K562 (cell line): Measurements from ENCODE around the gene RIMS3. TPM values are rescaled to one million over a fixed set of nuclear protein-coding genes. Genes with fewer than 3 reads are reported as not detected.

Experiments
- ATAC-seq: fragments of 200-7000 bp; cut with Tn5 transposase; 3 replicates; pipeline ENCODE4 v1.9.1; 2020; ENCODE audit warnings: moderate library complexity
- BruUV-seq: library from RNA; stranded (reverse); fragments of 400-500 nt; replicated peaks from 2 replicates; lab custom pipeline; 2021; lab: Mats Ljungman, UMichigan
- CTCF ChIA-PET: fragments of 300-600 bp; formaldehyde crosslinking; extraction: SDS; loops from one replicate; lab custom pipeline; 2021; ENCODE audit warnings: low intra/inter-chr PET ratio; lab: Yijun Ruan, JAX
- POLR2A ChIA-PET: fragments of 300-600, 350-650 bp; sonication (Branson Sonifier 250); formaldehyde crosslinking; extraction: SDS; loops from one replicate; lab custom pipeline; 2021; ENCODE audit warnings: antibody characterized with exemption, inconsistent platforms; lab: Yijun Ruan, JAX
- DNase-seq, 4 experiments: peaks; one replicate each; pipeline versions ENCODE4 v3.0.0 to v3.0.0-alpha.2; 2011 to 2018; ENCODE audit warnings: low spot score in 3 of 4, mixed read lengths in 3 of 4; ENCODE audit errors: extremely low read depth in 1 of 4
- FAIRE-seq: peaks from 2 replicates; lab custom pipeline; 2011; peaks lifted over from hg19 to GRCh38; lab: Jason Lieb, UNC
- H2AFZ ChIP-seq: 2 replicates; pipeline ENCODE4 v1.6.0; 2011; ENCODE audit warnings: low read depth, low read length, control low read depth, inconsistent platforms
- H3K27ac ChIP-seq: fragments of 200-600 bp; 3 replicates; pipeline ENCODE4 v1.8.0; 2011; ENCODE audit warnings: low read depth, mild to moderate bottlenecking, control low read depth, inconsistent platforms, low read length, moderate library complexity, mixed read lengths; ENCODE audit errors: extremely low read depth
- H3K27me3 ChIP-seq, 2 experiments: fragments of 300-600 bp in 1 of 2; 2 replicates in 1 of 2; 3 replicates in 1 of 2; pipeline versions ENCODE4 v1.6.0 to v1.8.0; 2011; ENCODE audit warnings: inconsistent platforms in 2 of 2, low read length in 2 of 2, mild to moderate bottlenecking in 1 of 2, mixed read lengths in 1 of 2, moderate library complexity in 1 of 2; ENCODE audit not compliant: control insufficient read depth in 2 of 2, insufficient read depth in 2 of 2
- H3K36me3 ChIP-seq: fragments of 300-600 bp; 3 replicates; pipeline ENCODE4 v1.8.0; 2011; ENCODE audit warnings: mild to moderate bottlenecking, low read length, inconsistent platforms; ENCODE audit not compliant: control insufficient read depth, insufficient read depth
- H3K4me1 ChIP-seq, 2 experiments: fragments of 200-600 bp in 1 of 2; replicated peaks in 1 of 2; 2 replicates in 1 of 2; 3 replicates in 1 of 2; pipeline versions ENCODE4 v1.5.1 to v1.8.0; 2011; ENCODE audit warnings: inconsistent platforms in 2 of 2, low read length in 2 of 2, mild to moderate bottlenecking in 1 of 2, mixed read lengths in 1 of 2, moderate library complexity in 1 of 2; ENCODE audit not compliant: control insufficient read depth in 2 of 2, insufficient read depth in 2 of 2
- H3K4me2 ChIP-seq: 2 replicates; pipeline ENCODE4 v1.6.1; 2011; ENCODE audit warnings: low read length, control low read depth, inconsistent platforms, mixed read lengths; ENCODE audit not compliant: insufficient read depth
- H3K4me3 ChIP-seq: fragments of 200-600 bp; sonication (generic), shearing (Covaris generic); 2 replicates; pipeline ENCODE4 v1.5.1; 2016; ENCODE audit warnings: control low read depth, inconsistent platforms
- H3K79me2 ChIP-seq: fragments of 200-600 bp; 3 replicates; pipeline ENCODE4 v1.8.0; 2011; ENCODE audit warnings: low read length, inconsistent platforms; ENCODE audit not compliant: control insufficient read depth, insufficient read depth
- H3K9ac ChIP-seq, 2 experiments: 2 replicates each; pipeline versions ENCODE4 v1.6.0 to v1.6.1; 2011; ENCODE audit warnings: low read depth in 2 of 2, low read length in 2 of 2, control low read depth in 1 of 2, inconsistent platforms in 1 of 2, mild to moderate bottlenecking in 1 of 2, mixed read lengths in 1 of 2; ENCODE audit not compliant: insufficient read depth in 1 of 2
- H3K9me1 ChIP-seq: one replicate; pipeline ENCODE4 v1.6.0; 2011; ENCODE audit warnings: inconsistent platforms, mild to moderate bottlenecking, low read length, moderate library complexity; ENCODE audit not compliant: control insufficient read depth, insufficient read depth
- H3K9me3 ChIP-seq: replicated peaks from 2 replicates; pipeline ENCODE4 v1.5.1; 2011; ENCODE audit warnings: low read depth, low read length, inconsistent platforms; ENCODE audit not compliant: control insufficient read depth, insufficient read depth
- H4K20me1 ChIP-seq: replicated peaks from 2 replicates; pipeline ENCODE4 v1.6.1; 2011; ENCODE audit warnings: low read length, inconsistent platforms, mixed read lengths; ENCODE audit not compliant: control insufficient read depth, insufficient read depth
- ATF7 ChIP-seq: fragments of 450-650 bp; IDR thresholded peaks from 2 replicates; pipeline ENCODE4 v1.7.1; 2014; ENCODE audit warnings: mild to moderate bottlenecking, moderate library complexity
- FOXM1 ChIP-seq, 2 experiments: fragments of 450-650 bp in 1 of 2; sonication (generic) in 1 of 2; formaldehyde crosslinking in 1 of 2; IDR thresholded peaks; 2 replicates each; pipeline versions ENCODE4 v1.6.1 to v1.9.0; 2017 to 2022; ENCODE audit warnings: low read depth in 2 of 2, mild to moderate bottlenecking in 2 of 2, missing genetic modification reagents in 1 of 2, moderate library complexity in 1 of 2
- L3MBTL2 ChIP-seq: fragments of 450-650 bp; IDR thresholded peaks from 2 replicates; pipeline ENCODE4 v1.6.1; 2016; ENCODE audit warnings: mild to moderate bottlenecking, moderate library complexity
- RB1 ChIP-seq: fragments of 450-650 bp; IDR thresholded peaks from 2 replicates; pipeline ENCODE4 v1.6.1; 2017; ENCODE audit warnings: low read depth, mild to moderate bottlenecking
- WGBS: fragments of 100-300 bp; shearing (Covaris generic); methylation state at CpG from one replicate; pipeline ENCODE4 v1.1.6; 2016; ENCODE audit warnings: low coverage, mixed read lengths; ENCODE audit not compliant: insufficient coverage; ENCODE audit errors: missing lambda C conversion rate; 5-methylcytosine and 5-hydroxymethylcytosine counted together
- in situ Hi-C: fragments of 300-500 bp; cut with MboI; formaldehyde crosslinking; loops from 4 replicates; pipeline ENCODE4 v1.15.0; 2018; ENCODE audit warnings: inconsistent platforms, mixed read lengths
- intact Hi-C: fragments of 100-400 bp; cut with micrococcal nuclease; formaldehyde crosslinking; loops from 2 replicates; pipeline ENCODE4 v1.14.2; 2022
- polyA plus RNA-seq, 8 experiments: library from polyadenylated mRNA; depleted of rRNA in 4 of 8; stranded (reverse) in 5 of 8; unstranded in 3 of 8; fragments of >200 nt; fragmentation: Nextera tagmentation in 2 of 8; fragmentation: Illumina TruSeq in 1 of 8; extraction: Ambion mirVana in 2 of 8; extraction: Trizol in 1 of 8; gene quantifications; 2 replicates each; pipeline versions ENCODE4 v1.2.1 to v1.2.3, GENCODE V29; 2011 to 2014; ENCODE audit warnings: inconsistent platforms in 1 of 8, missing spikeins in 1 of 8
- total RNA-seq, 7 experiments: library from RNA; depleted of rRNA in 6 of 7; stranded (reverse); fragments of >200 nt in 6 of 7; fragmentation: Illumina TruSeq in 2 of 7; extraction: Trizol in 2 of 7; gene quantifications; 2 replicates each; pipeline versions ENCODE4 v1.2.1 to v1.2.3, GENCODE V29; 2011 to 2021; ENCODE audit warnings: low replicate concordance in 1 of 7
- TF ChIP-seq, protein P1 (sequence below), 2 experiments: IDR thresholded peaks; 2 replicates each; pipeline ENCODE4 v1.6.1; 2011; ENCODE audit warnings: borderline replicate concordance in 1 of 2, control low read depth in 1 of 2, low read depth in 1 of 2, low read length in 1 of 2, mild to moderate bottlenecking in 1 of 2, mixed read lengths in 1 of 2, moderate library complexity in 1 of 2; ENCODE audit not compliant: insufficient read depth in 1 of 2, insufficient read length in 1 of 2, poor library complexity in 1 of 2, severe bottlenecking in 1 of 2; ENCODE audit errors: extremely low read depth in 1 of 2

RIMS3 gene
- total and polyA plus RNA-seq, 9 of the 15 experiments (the other 6 are each of a cell fraction or from before 2014, with no cell fraction given): 0.06 to 1.2 (median 0.59) TPM

DNA sequence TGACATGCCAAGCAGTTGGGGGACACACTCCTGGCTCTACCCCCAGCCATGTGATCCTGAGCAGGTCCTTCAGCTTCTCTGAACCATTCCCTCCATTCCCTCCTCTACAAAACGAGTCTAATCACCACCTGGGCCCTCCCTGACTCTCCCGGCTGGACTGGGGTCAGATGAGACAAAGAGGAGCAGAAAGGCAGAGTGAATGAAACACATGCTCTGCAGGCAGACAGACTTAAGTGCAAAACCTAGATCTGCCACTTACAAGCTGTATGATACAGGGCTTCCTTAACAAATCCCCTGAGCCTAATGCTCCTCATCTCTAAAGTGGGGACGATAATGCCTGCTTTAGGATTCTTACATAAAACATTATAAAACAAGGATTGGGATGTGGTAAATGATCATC is 17.3 kb downstream of the RIMS3 start (continued):
- TF ChIP-seq FOXM1 (IDR thresholded peaks at IDR 0.05; ENCODE audit: low read depth): no peak
- TF ChIP-seq FOXM1 (CRISPR knock-in tag; IDR thresholded peaks at IDR 0.05; ENCODE audit: low read depth): no peak
- no peak for TF ChIP-seq ATF7
- TF ChIP-seq, protein P1, sequence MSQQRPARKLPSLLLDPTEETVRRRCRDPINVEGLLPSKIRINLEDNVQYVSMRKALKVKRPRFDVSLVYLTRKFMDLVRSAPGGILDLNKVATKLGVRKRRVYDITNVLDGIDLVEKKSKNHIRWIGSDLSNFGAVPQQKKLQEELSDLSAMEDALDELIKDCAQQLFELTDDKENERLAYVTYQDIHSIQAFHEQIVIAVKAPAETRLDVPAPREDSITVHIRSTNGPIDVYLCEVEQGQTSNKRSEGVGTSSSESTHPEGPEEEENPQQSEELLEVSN (IDR thresholded peaks at IDR 0.05; ENCODE audit: borderline replicate concordance in 1 of 2, extremely low read depth in 1 of 2, insufficient read depth in 1 of 2, insufficient read length in 1 of 2, low read depth in 1 of 2, low read length in 1 of 2, poor library complexity in 1 of 2, severe bottlenecking in 1 of 2): no peak
- no peak for TF ChIP-seq L3MBTL2

DNA sequence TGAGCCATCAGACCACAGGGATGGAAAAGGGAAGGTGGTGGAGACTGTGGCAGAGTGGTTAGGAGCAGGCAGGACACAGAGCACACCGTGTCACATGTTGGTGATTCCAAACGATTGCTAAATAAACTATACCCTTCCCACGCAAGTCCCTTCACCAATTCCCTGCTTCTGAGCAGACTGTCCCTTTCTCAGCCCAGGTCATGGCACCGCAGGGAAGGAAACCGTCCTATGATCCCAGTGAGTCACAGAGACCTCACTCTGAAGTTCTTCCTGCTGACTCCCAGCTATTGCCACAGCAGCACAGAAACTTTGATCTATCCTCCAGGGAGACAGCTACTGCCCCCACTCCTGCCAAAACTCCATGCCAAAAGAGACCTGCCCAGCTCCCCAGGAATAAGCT is 19.2 kb downstream of the RIMS3 start:
- ATAC-seq (no peak), FAIRE-seq (no peak), DNase-seq (no peak)
- peaks cover 14 to 17% of the 10 kb centered on the region in 2 experiments; a peak in 4 of 5 replicates for H3K4me1 ChIP-seq
- no peak for TF ChIP-seq RB1
- POLR2A ChIA-PET: interaction anchor here (0.6 to 2.7 kb wide), 6 partner anchors 9 to 511 kb away, joined by 3 to 13 read pairs (median 3); no protein-coding TSS in a partner anchor
- in situ Hi-C loops: no loop called here
- intact Hi-C loops: no loop called here
- H3K27ac ChIP-seq: no peak overlapping the region
- H3K4me2 ChIP-seq: no peak overlapping the region
- BruUV-seq: no TSS peak
- no peaks in the 10 kb centered on the region for H3K9me3 ChIP-seq
- no peak overlapping the region for H3K4me3 ChIP-seq
- peaks cover 2 to 25% of the 10 kb centered on the region in 2 experiments; a peak in 3 of 5 replicates for H3K27me3 ChIP-seq
- CTCF ChIA-PET: no interaction called here
- H3K9me1 ChIP-seq: peaks cover 9% of the 10 kb centered on the region
- peak overlapping the region in 1 of 2 experiments; percentile 30; a peak in 1 of 4 replicates for H3K9ac ChIP-seq
- H3K79me2 ChIP-seq: no peaks in the 10 kb centered on the region
- H4K20me1 ChIP-seq: peaks cover 13% of the 10 kb centered on the region
- WGBS: 21% methylated on average over 5 of the region's 5 CpGs
- H2AFZ ChIP-seq: 0 out of 2 replicates have a peak overlapping the region, but pooled peaks have one; percentile 6
- no peaks in the 10 kb centered on the region for H3K36me3 ChIP-seq
